ENCODE measurements around the gene CLDN3.
A peak's percentile ranks its signal among the peaks of the same experiment; 100 is the strongest.

DNA sequence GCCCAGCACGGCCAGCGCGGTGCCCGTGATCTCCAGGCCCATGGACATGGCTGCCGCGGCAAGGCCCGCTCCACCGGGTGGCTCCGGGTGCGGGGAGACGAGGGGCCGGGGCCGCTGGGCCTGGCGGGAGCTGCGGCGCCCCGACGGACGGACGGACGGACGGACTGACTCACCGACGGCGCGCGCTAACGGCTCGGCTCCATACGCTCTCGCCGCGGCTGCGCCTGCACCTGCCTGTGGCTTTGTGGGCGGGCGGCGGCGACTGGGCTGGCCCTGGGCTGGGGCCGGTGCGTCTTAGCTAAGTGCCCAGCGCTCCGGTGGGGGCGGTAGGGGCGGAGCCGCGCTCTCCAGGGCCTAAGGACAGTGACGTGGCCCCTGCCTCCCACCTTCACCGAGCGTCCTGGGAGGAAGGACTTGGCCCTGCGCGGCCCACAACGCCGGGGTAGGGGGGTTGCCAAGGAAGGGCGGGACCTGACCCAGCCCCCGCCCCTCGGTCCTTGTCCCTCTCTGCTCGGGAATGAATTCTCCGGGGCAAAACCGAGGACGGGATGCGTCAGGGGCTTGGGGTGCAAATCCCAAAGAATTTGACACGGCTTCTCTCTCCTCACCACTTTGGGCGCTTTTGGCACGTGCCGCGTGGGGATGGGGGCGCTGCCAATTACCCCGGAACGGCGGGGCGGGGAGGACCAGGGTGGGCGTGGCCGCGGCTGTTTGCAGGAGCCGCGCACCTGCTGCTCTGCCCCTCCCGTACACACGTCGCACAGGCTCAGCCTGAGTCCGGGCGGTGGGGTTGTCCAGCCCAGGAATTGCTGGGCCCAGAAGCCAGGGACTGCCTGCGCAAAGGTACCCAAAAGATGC lies at the start of gene CLDN3:
- TF ChIP-seq CTCF (IDR thresholded peaks at IDR 0.05) (no peak), POLR2A (IDR thresholded peaks at IDR 0.05) (peak; percentile 57)
